ENCODE measurements around the gene MUC5AC. TPM values are rescaled to one million over a fixed set of nuclear protein-coding genes. Genes with fewer than 3 reads are reported as not detected.
"Not testable (repeated sequence)": the region's sequence is repeated elsewhere in the genome, so short reads cannot be mapped to it uniquely, and the experiment has no call there.

Gene MUC5AC
- total RNA-seq, 1 donor from 2014 or later = not detected

- H3K36me3 ChIP-seq (ENCODE audit: control insufficient read depth, insufficient read depth, low read length) = no peaks in the 10 kb centered on the region
- H3K4me3 ChIP-seq (ENCODE audit: low read depth, low read length) = no peak overlapping the region
- DNase-seq (ENCODE audit: low read depth) = no peak
- H3K27me3 ChIP-seq (ENCODE audit: control insufficient read depth, insufficient read depth, low read length) = no peaks in the 10 kb centered on the region
- TF ChIP-seq CTCF (IDR thresholded peaks at IDR 0.05; ENCODE audit: insufficient read depth, low read length, poor library complexity, severe bottlenecking) = no peak
Observed at GRCh38 chr11:1171985-1172728, 14.4 kb downstream of the MUC5AC start.

GRCh38 chr11:1172729-1173117 is 15.0 kb downstream of the MUC5AC start:
- H3K4me3 ChIP-seq (ENCODE audit: low read depth, low read length) = no peak overlapping the region
- no peak for TF ChIP-seq CTCF (IDR thresholded peaks at IDR 0.05; ENCODE audit: insufficient read depth, low read length, poor library complexity, severe bottlenecking)
- no peak for DNase-seq (ENCODE audit: low read depth)
- H3K27me3 ChIP-seq (ENCODE audit: control insufficient read depth, insufficient read depth, low read length) = no peaks in the 10 kb centered on the region
- H3K36me3 ChIP-seq (ENCODE audit: control insufficient read depth, insufficient read depth, low read length) = no peaks in the 10 kb centered on the region

GRCh38 chr11:1173396-1173795 is 15.6 kb downstream of the MUC5AC start:
- H3K27me3 ChIP-seq (ENCODE audit: control insufficient read depth, insufficient read depth, low read length); H3K4me3 ChIP-seq (ENCODE audit: low read depth, low read length); DNase-seq (ENCODE audit: low read depth); H3K36me3 ChIP-seq (ENCODE audit: control insufficient read depth, insufficient read depth, low read length): not testable (repeated sequence)

GRCh38 chr11:1174441-1175370 is 17.0 kb downstream of the MUC5AC start:
- no peaks in the 10 kb centered on the region for H3K36me3 ChIP-seq (ENCODE audit: control insufficient read depth, insufficient read depth, low read length)
- TF ChIP-seq CTCF (IDR thresholded peaks at IDR 0.05; ENCODE audit: insufficient read depth, low read length, poor library complexity, severe bottlenecking) = no peak
- DNase-seq (ENCODE audit: low read depth) = no peak
- H3K4me3 ChIP-seq (ENCODE audit: low read depth, low read length) = no peak overlapping the region
- no peaks in the 10 kb centered on the region for H3K27me3 ChIP-seq (ENCODE audit: control insufficient read depth, insufficient read depth, low read length)

- TF ChIP-seq CTCF (IDR thresholded peaks at IDR 0.05; ENCODE audit: insufficient read depth, low read length, poor library complexity, severe bottlenecking) = no peak
- DNase-seq (ENCODE audit: low read depth) = no peak
- no peak overlapping the region for H3K4me3 ChIP-seq (ENCODE audit: low read depth, low read length)
- H3K36me3 ChIP-seq (ENCODE audit: control insufficient read depth, insufficient read depth, low read length) = no peaks in the 10 kb centered on the region
- no peaks in the 10 kb centered on the region for H3K27me3 ChIP-seq (ENCODE audit: control insufficient read depth, insufficient read depth, low read length)
Observed at GRCh38 chr11:1175461-1176223, 17.9 kb downstream of the MUC5AC start.

All from kidney epithelial cell (primary cell).